Stomach (tissue), 9 donors: Measurements from ENCODE around the gene TET1. TPM values are rescaled to one million over a fixed set of nuclear protein-coding genes. Genes with fewer than 3 reads are reported as not detected.

Experiments used
- DNase-seq, 2 donors: peaks; one replicate each; pipeline versions ENCODE4 v3.0.0 to v3.0.0-alpha.2; 2013 to 2019
- H3K27ac ChIP-seq, 5 donors: fragments of 200-600 bp in 4 of 5; sonication (generic) in 4 of 5; one replicate each; pipeline ENCODE4 v1.5.1; 2013 to 2019; ENCODE audit warnings: mild to moderate bottlenecking in 1 of 5, moderate library complexity in 1 of 5
- H3K27me3 ChIP-seq, 3 donors: fragments of 200-600 bp; sonication (generic); one replicate each; pipeline ENCODE4 v1.5.1; 2017 to 2019; ENCODE audit warnings: mixed run types in 1 of 3
- H3K36me3 ChIP-seq, 4 donors: fragments of 200-600 bp; sonication (generic); 1 replicate in 3 of 4; 2 replicates in 1 of 4; pipeline ENCODE4 v1.5.1; 2016 to 2019
- H3K4me1 ChIP-seq, 4 donors: fragments of 200-600 bp; sonication (generic); one replicate each; pipeline ENCODE4 v1.5.1; 2016 to 2019
- H3K4me3 ChIP-seq, 4 donors: fragments of 200-600 bp; sonication (generic) in 3 of 4; one replicate each; pipeline ENCODE4 v1.5.1; 2016 to 2019; ENCODE audit warnings: mild to moderate bottlenecking in 1 of 4
- H3K9me3 ChIP-seq, 4 donors: fragments of 200-600 bp; sonication (generic); one replicate each; pipeline ENCODE4 v1.5.1; 2016 to 2019
- EP300 ChIP-seq: sonication (generic); formaldehyde crosslinking; IDR thresholded peaks from one replicate; pipeline ENCODE4 v1.6.1; 2017; ENCODE audit warnings: antibody characterized with exemption
- POLR2A ChIP-seq, 4 donors: fragments of 450-650 bp; IDR thresholded peaks; one replicate each; pipeline ENCODE4 v1.6.1; 2016; ENCODE audit warnings: antibody characterized with exemption in 4 of 4, control low read depth in 2 of 4, mild to moderate bottlenecking in 1 of 4, moderate library complexity in 1 of 4
- POLR2AphosphoS5 ChIP-seq, 3 donors: sonication (generic); formaldehyde crosslinking; IDR thresholded peaks; one replicate each; pipeline ENCODE4 v1.6.1; 2016; ENCODE audit warnings: antibody characterized with exemption in 3 of 3
- WGBS, 5 donors: extraction: QIAGEN DNeasy Blood & Tissue Kit in 3 of 5; methylation state at CpG; one replicate each; pipeline versions ENCODE4 v1.1.5 to v1.1.7; 2013 to 2018; 5-methylcytosine and 5-hydroxymethylcytosine counted together
- intact Hi-C: fragments of 100-400 bp; cut with DNase I; formaldehyde crosslinking; loops from one replicate; pipeline ENCODE4 v1.15.1; 2023; ENCODE audit warnings: low total_unique reads
- polyA plus RNA-seq, 3 donors: library from polyadenylated mRNA; stranded (reverse); fragments of 200-250 nt; gene quantifications; one replicate each; pipeline ENCODE4 v1.2.3, GENCODE V29; 2013
- small RNA-seq, 4 donors: library from RNA; depleted of rRNA; stranded (forward); fragments of <200 nt; gene quantifications; one replicate each; pipeline ENCODE3, GENCODE V24; 2016
- total RNA-seq, 5 donors: library from RNA; depleted of rRNA; stranded (reverse); fragments of >200 nt; gene quantifications; one replicate each; pipeline versions ENCODE4 v1.1.0 to v1.2.3, GENCODE V29; 2014 to 2016
- donor health status: healthy with polysubstance abuse.
- donor health status: Bipolar disorder and iron deficiency.
- donor health status: healthy.

Gene TET1
- total and polyA plus RNA-seq, 8 donors: under 0.01 to 22.3 (median 2.5) TPM

DNA sequence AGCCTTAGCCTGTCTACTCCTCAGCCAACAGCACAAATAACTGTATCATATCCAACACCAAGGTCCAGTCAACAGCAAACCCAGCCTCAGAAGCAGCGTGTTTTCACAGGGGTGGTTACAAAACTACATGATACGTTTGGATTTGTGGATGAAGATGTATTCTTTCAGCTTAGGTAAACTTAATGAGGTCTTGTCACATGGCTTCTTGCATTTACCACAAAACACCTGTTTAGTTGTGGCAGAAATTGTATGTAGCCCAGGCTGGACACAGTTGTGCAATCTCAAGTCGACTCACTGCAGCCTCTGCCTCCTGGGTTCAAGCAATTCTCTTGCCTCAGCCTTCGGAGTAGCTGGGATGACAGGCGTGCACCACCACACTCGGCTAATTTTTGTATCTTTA, 182.3 kb downstream of the TET1 start:
- intact Hi-C loops: no loop called here
- 80 to 83% (median 80%) methylated on average over 6 of the region's 6 CpGs for WGBS, 5 donors
- H3K4me3 ChIP-seq: no peak overlapping the region
- H3K27me3 ChIP-seq: no peaks in the 10 kb centered on the region
- H3K27ac ChIP-seq: no peak overlapping the region
- DNase-seq: no peak
- H3K9me3 ChIP-seq: no peaks in the 10 kb centered on the region
- no peaks in the 10 kb centered on the region for H3K4me1 ChIP-seq
- TF ChIP-seq POLR2A (IDR thresholded peaks at IDR 0.05) (no peak), EP300 (no peak), POLR2AphosphoS5 (IDR thresholded peaks at IDR 0.05) (no peak)
- H3K36me3 ChIP-seq: peaks cover 59 to 100% (median 100%) of the 10 kb centered on the region in 4 donors

Small RNAs within 50 kb of the gene (small RNA-seq; reads per million reads assigned to genes)
- gene RF00019: 0 reads per million in 4 donors

Other genes with a start within 250 kb of the TET1 start
- 100 to 1,000 TPM in 1 of 5 donors, 10 to 100 TPM in 4; 29.8 to 206 (median 65.2) TPM for gene HNRNPH3, start 228.3 kb upstream of the TET1 start, total RNA-seq
- gene HNRNPH3, start 228.3 kb upstream of the TET1 start, polyA plus RNA-seq: 100 to 1,000 TPM; 108 to 122 (median 108) TPM
- gene PBLD, start 227.4 kb upstream of the TET1 start, total RNA-seq: 10 to 100 TPM; 19.3 to 43.6 (median 25.9) TPM
- gene PBLD, start 227.4 kb upstream of the TET1 start, polyA plus RNA-seq: 10 to 100 TPM; 10.7 to 36.0 (median 35.0) TPM
- 100 to 1,000 TPM in 1 of 5 donors, 10 to 100 TPM in 4; 25.9 to 104 (median 31.2) TPM for gene RUFY2, start 153.1 kb upstream of the TET1 start, total RNA-seq
- 1 to 10 TPM; 4.6 to 5.8 (median 5.4) TPM for gene RUFY2, start 153.1 kb upstream of the TET1 start, polyA plus RNA-seq
- 10 to 100 TPM in 3 of 5 donors, 1 to 10 TPM in 2; 5.2 to 16.3 (median 11.6) TPM for gene DNA2, start 88.4 kb upstream of the TET1 start, total RNA-seq
- gene DNA2, start 88.4 kb upstream of the TET1 start, polyA plus RNA-seq: 1 to 10 TPM in 1 of 3 donors, under 1 TPM in 2; 0.31 to 2.5 (median 0.50) TPM
- 10 to 100 TPM in 4 of 5 donors, 1 to 10 TPM in 1; 4.1 to 89.7 (median 29.8) TPM for gene SLC25A16, start 32.8 kb upstream of the TET1 start, total RNA-seq
- 1 to 10 TPM; 8.1 to 9.3 (median 8.3) TPM for gene SLC25A16, start 32.8 kb upstream of the TET1 start, polyA plus RNA-seq
- 100 to 1,000 TPM in 3 of 5 donors, 10 to 100 TPM in 2; 39.7 to 176 (median 102) TPM for gene CCAR1, start 160.9 kb downstream of the TET1 start, total RNA-seq
- gene CCAR1, start 160.9 kb downstream of the TET1 start, polyA plus RNA-seq: 100 to 1,000 TPM in 1 of 3 donors, 10 to 100 TPM in 2; 19.9 to 130 (median 38.3) TPM